ENCODE measurements around the gene PROX2.
A peak's percentile ranks its signal among the peaks of the same experiment; 100 is the strongest.

The PROX2 gene

GRCh38 chr14:74875941-74876913, at the start of gene PROX2:
Gene PROX2 (minus strand): TSS chr14:74876145. CDS start chr14:74863834, 12,311 bp downstream.
- DNase-seq: no peak

- no peak for DNase-seq
Measured at GRCh38 chr14:74924061-74924460, 48.1 kb upstream of the PROX2 start.

GRCh38 chr14:74922752-74923401, 46.9 kb upstream of the PROX2 start, which contains the start of gene RPS6KL1:
Gene RPS6KL1 (minus strand): TSS chr14:74923260. CDS start chr14:74921541, 1,719 bp downstream.
- DNase-seq: peak; percentile 75

- DNase-seq: no peak
Measured at GRCh38 chr14:74921987-74922751, 46.2 kb upstream of the PROX2 start.

- DNase-seq: no peak
Measured at GRCh38 chr14:74921053-74921620, 45.2 kb upstream of the PROX2 start.

GRCh38 chr14:74920281-74920680, 44.3 kb upstream of the PROX2 start:
- no peak for DNase-seq

- DNase-seq: no peak
Measured at GRCh38 chr14:74919421-74920165, 43.6 kb upstream of the PROX2 start.

- DNase-seq: no peak
Measured at GRCh38 chr14:74918380-74918779, 42.4 kb upstream of the PROX2 start.

- no peak for DNase-seq
Measured at GRCh38 chr14:74917646-74918081, 41.7 kb upstream of the PROX2 start.

- no peak for DNase-seq
Measured at GRCh38 chr14:74917178-74917543, 41.2 kb upstream of the PROX2 start.

GRCh38 chr14:74915826-74916225, 39.9 kb upstream of the PROX2 start:
- DNase-seq: no peak

GRCh38 chr14:74915426-74915825, 39.5 kb upstream of the PROX2 start:
- DNase-seq: no peak

- no peak for DNase-seq
Measured at GRCh38 chr14:74913986-74914573, 38.1 kb upstream of the PROX2 start.

- no peak for DNase-seq
Measured at GRCh38 chr14:74913393-74913910, 37.5 kb upstream of the PROX2 start.

GRCh38 chr14:74912801-74913200, 36.9 kb upstream of the PROX2 start:
- DNase-seq: no peak

GRCh38 chr14:74912111-74912510, 36.2 kb upstream of the PROX2 start:
- DNase-seq: no peak

GRCh38 chr14:74911704-74912103, 35.8 kb upstream of the PROX2 start:
- no peak for DNase-seq

GRCh38 chr14:74911221-74911620, 35.3 kb upstream of the PROX2 start:
- DNase-seq: no peak

GRCh38 chr14:74910556-74910955, 34.6 kb upstream of the PROX2 start:
- no peak for DNase-seq

GRCh38 chr14:74909911-74910310, 34.0 kb upstream of the PROX2 start:
- DNase-seq: no peak

GRCh38 chr14:74909501-74909900, 33.6 kb upstream of the PROX2 start:
- no peak for DNase-seq
